Left ventricle myocardium superior (tissue), 1 donor: ENCODE results near the gene BMPR1A. TPM values are rescaled to one million over a fixed set of nuclear protein-coding genes. Genes with fewer than 3 reads are reported as not detected.
A peak's percentile ranks its signal among the peaks of the same experiment; 100 is the strongest.
"Not testable (repeated sequence)": the region's sequence is repeated elsewhere in the genome, so short reads cannot be mapped to it uniquely, and the experiment has no call there.

Source experiments
- ATAC-seq: fragments of 200-7000 bp; cut with Tn5 transposase; one replicate; pipeline ENCODE4 v1.9.1; 2020; ENCODE audit warnings: mild to moderate bottlenecking, moderate library complexity
- DNase-seq: peaks from one replicate; pipeline ENCODE4 v3.0.0-alpha.2; 2020
- intact Hi-C: fragments of 100-400 bp; cut with micrococcal nuclease; formaldehyde crosslinking; loops from one replicate; pipeline ENCODE4 v1.11.0; 2022
- total RNA-seq: library from RNA; stranded (reverse); fragmentation: NEBNext Ultra II Directional; extraction: Animal tissue kit (Norgen Biotek cat#: 25700); gene quantifications from one replicate; pipeline ENCODE4 v1.2.1, GENCODE V29; 2021
- donor health status: DM: no; HTN: yes; CAD: no; lungs with severe emphysema.

The BMPR1A gene
- total RNA-seq, 1 donor from 2014 or later, result 48.4 TPM

DNA sequence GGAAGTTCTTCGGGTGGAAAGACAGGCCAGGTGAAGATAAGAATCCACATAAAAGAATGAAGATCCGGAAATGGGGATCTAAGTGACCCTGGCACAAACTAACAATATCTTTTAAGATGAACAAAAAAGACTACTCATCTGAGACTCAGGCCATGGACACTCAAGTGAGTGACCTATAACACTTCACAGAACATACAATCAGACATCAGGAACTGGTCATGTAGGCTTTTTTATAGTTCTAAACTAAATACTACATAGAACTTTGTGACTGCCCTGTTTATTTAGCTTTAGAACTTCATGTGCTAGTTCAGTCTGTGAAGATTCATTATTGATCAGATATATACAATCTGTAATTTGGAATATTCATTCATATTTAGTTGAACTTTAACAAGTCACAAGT lies 148.2 kb downstream of the BMPR1A start:
- DNase-seq, result no peak
- intact Hi-C loops, result no loop called here
- ATAC-seq, result no peak

DNA sequence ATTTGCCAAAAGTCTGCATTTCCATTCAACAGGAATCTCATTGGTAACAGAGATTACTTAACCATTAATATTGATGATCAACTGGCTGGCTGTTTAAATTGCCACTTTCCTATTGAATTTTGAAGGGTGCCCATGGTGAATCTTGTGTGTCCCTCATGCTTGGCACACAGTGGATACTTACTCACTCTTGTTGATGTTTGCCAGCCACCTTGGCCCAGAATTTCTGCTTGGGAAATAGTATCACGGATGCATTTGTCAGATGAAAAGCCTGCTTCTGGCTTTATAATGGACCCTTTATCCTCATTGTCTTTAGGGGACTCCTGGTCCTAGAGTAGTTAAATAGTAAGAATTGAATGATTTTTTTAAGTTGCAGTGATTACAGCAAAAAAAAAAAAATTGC lies 149.0 kb downstream of the BMPR1A start:
- intact Hi-C loops, result no loop called here
- DNase-seq, result no peak
- no peak for ATAC-seq

GRCh38 chr10:86914734-86915133 lies 158.3 kb downstream of the BMPR1A start:
- intact Hi-C loops, result no loop called here
- ATAC-seq (no peak), DNase-seq (no peak)

- ATAC-seq (peak; percentile 58), DNase-seq (no peak)
Observed at GRCh38 chr10:86918022-86918471, 161.6 kb downstream of the BMPR1A start.

GRCh38 chr10:86922553-86922961 lies 166.1 kb downstream of the BMPR1A start:
- DNase-seq (no peak), ATAC-seq (no peak)
- intact Hi-C loops, result no loop called here

More at GRCh38 chr10:86918022-86918471, 161.6 kb downstream of the BMPR1A start:
- intact Hi-C loops, result no loop called here

DNA sequence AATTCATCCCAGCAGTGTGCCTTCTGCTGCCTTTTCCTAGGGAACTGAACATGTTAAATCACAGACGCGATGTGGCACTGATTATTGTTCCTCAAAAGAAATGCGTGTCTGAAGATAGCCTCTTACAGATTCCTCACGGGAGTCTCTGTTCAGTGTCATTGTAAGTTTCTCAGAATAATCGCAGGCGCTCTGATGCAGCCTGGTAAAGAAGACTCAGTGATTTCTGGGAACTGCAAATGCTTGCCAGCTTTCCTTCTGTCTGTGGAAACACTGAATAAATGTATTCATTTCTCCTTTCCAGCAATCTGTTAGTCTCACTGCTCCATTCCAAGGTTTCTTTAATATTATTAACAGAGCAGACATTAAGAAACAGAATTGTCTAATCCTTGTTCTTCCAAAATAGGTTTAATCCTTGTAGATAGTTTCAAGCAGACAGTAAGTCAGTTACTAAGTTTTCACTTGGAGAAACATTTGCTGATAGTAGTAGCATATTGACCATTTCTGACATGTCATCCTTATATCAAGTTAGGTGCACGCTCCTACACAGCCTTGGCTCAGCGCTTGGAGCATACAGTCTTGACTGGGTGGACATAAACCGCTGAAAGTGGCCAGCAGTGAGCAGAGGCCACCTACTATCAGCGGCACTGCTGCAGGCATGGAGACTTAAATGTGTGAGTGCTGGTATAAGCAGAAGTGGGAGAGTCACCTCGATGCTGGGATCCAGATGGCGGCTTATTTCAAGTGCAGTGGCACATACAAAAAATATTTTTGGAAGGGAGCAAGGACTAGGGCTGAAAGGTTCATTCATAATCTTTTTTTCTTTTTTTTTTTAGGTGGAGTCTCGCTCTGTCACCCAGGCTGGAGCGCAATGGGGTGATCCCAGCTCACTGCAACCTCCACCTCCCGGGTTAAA lies 173.3 kb downstream of the BMPR1A start:
- DNase-seq (no peak), ATAC-seq (peak; percentile 16)
- intact Hi-C loops, result no loop called here

DNA sequence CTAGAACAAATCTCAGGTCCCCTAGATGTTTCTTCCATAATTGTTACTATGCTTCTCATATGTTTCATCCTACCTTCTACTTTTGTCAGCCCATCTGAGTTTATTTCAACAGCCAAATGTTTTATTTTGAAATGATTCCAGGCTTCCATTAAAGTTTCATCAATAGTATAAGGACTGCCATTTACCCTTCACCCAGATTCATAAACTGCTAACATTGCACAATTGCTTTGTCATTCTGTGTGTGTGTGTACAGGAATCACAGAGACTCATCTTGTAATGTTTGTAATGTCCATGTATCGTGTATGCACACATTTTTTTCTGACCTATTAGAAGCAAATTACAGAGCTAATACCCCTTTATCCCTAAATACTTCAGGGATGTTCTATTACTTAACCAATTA lies 175.5 kb downstream of the BMPR1A start:
- no peak for DNase-seq
- intact Hi-C loops, result no loop called here
- no peak for ATAC-seq

GRCh38 chr10:86932674-86933073 lies 176.3 kb downstream of the BMPR1A start:
- no peak for ATAC-seq
- intact Hi-C loops, result no loop called here
- no peak for DNase-seq

GRCh38 chr10:86934162-86934711 lies 177.8 kb downstream of the BMPR1A start:
- intact Hi-C loops, DNase-seq, ATAC-seq: not testable (repeated sequence)

DNA sequence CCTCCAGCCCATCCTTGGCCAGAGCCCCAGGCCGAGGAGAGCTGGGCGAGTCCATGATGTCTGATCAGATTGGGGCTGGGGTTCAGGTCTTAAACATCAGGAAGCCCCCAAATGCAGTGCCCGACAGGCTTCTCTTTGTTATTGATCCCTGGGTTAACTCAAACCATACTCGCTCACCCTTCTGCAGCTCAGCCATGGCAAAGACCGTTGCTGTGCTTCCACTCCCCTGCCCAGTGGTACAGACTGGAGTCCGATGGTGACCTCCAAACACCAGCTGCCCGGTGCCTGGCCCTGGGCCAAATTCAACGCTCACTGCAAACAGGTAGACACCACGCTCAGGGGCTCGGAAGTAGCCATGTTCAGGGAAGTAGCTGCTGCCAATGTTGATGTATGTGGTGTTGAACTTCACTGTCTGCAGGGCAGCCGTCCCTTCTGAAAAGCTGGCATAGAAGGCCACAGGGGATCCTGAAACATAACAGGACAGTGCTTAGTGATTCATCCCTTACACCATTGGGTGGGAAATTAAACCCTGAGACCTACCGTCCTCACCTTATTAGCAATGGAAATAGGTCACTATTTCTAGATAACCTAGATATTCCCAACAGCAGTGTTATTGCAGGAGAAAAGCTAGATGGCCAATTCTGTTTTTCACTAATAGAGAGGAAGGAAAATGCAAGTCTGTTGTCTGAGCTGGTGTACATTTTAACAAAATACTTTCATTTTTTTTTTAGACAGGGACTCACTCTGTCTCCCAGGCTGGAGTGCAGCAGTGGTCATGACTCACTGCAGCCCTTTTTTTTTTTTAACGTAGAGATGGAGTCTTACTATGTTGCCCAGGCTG lies 180.5 kb downstream of the BMPR1A start:
- no peak for ATAC-seq
- no peak for DNase-seq
- intact Hi-C loops, result no loop called here

DNA sequence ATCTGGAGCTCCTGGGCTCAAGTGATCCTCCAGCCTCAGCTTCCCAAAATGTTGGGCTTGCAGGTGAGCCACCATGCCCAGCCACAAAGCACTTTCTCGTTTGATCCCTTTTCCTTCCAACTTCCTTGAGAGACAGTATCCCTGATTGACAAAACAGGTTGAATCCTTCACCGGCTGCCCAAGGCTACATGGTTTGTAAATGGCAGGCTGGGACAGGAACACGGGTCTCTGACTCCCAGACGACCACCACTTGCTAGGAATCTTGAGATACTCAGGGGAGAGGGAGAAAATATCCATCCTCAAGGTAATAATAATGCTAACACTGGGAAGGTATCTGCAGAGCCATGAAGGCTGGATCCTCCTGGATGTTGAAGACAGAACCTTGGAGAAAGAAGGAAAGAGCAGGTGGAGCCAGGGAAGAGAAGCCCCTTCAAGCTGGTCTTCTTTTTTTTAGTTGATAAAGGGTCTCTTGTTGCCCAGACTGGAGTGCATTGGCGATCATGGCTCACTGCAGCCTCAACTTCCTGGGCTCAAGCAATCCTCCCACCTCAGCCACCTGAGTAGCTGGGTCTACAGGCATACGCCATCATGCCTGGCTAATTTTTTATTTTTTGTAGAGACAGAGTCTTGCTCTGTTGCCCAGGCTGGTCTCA lies 181.2 kb downstream of the BMPR1A start:
- DNase-seq (no peak), ATAC-seq (no peak)
- intact Hi-C loops, result no loop called here

- ATAC-seq (no peak), DNase-seq (no peak)
- intact Hi-C loops, result no loop called here
Observed at GRCh38 chr10:86938260-86938659, 181.8 kb downstream of the BMPR1A start.

DNA sequence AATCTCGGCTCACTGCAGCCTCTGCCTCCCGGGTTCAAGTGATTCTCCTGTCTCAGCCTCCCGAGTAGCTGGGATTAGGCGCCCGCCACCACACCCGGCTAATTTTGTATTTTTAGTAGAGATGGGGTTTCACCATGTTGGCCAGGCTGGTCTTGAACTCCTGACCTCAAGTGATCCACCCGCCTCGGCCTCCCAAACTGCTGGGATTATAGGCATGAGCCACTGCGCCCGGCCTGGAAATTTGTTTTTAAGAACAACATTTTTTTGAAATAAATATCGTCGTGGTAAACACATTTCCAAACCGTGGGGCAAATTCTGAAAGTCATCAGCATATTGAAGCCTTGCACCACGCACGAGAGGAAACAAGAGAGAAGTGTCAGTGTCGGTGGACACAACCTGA lies 183.7 kb downstream of the BMPR1A start:
- ATAC-seq, DNase-seq, intact Hi-C loops: not testable (repeated sequence)

- DNase-seq (no peak), ATAC-seq (no peak)
- intact Hi-C loops, result no loop called here
Observed at GRCh38 chr10:86940677-86941076, 184.3 kb downstream of the BMPR1A start.

DNA sequence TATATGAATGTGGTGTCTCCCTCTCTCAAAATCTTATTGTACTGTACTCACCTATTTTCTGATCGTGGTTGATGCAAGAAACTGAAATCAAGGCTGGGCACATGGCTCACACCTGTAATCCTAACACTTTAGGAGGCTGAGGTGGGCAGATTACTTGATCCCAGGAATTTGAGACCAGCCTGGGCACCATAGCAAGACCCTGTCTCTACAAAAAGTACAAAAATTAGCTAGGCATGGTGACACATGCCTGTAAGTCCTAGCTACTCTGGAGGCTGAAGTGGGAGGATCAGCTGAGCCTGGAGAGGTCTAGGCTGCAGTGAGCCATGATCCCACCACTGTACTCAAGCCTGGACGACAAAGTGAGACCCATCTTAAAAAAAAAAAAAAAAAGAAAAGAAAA lies 185.0 kb downstream of the BMPR1A start:
- DNase-seq (no peak), ATAC-seq (no peak)
- intact Hi-C loops, result no loop called here

DNA sequence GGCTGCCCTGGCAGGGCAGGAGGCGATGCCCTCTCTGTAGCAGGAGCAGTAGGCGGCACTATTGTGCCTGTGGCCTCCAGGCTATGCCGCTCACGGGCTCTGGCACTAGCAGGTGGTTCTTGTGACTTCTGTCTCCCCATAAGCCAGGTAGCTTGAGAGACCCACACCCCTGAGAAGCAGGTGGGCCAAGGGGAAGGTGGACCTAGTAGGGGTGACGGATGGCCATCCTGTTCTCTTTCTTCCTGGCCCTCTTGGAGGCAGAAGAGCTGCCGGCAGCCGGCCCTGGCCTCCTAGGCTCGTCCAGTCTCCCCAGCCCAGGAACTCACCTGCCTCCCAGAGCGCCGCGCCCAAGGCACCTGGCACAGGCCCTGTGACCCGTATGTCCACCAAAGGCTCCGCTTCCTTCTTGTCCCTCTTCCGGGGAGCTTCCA lies 185.6 kb downstream of the BMPR1A start:
- ATAC-seq (no peak), DNase-seq (no peak)
- intact Hi-C loops, result no loop called here

DNA sequence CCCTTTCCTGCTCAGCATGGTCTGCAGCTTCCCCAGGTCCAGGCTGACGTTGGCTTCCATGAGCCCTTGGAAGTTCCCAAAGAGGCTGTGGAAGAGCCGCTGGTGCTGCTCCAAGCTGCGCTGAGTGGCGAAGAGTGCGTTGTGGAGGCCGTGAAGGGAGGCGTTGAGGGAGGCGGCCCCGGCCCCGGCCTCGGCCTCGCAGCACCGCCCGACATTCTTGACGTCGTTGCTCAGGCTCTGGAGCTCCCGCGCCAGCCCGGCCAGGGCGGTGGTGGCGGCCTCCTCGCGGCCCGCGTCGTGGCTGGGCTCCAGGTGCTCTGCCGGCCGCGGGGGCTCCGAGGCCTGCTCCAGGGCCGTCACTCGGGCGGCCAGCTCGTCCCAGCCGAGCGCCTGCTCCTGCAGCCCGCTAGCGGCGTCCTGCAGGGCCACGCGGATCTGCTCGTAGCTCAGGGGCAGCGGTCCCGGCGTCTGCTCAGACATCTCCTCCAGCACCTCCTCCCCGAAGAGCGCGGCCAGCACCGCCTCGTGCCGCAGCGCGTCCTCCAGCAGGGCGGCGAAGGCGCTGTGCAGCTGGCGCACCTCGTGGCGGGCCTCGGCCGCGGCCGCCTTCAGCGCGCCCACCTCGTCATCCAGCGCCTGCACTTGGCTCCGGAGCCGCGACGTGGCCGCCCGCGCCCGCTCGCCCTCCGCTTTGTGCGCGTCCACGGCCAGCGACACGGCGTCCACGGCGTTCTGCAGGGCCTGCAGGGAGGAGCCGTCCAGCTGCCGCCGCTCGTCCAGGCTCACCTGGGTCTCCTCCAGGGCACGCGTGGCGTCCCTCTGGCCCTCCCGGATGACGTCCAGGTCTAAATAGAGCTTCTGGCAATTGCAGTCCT lies 186.3 kb downstream of the BMPR1A start:
- ATAC-seq (peak; percentile 7), DNase-seq (peak; percentile 58)
- intact Hi-C loops, result no loop called here

GRCh38 chr10:86943316-86944030 lies 187.1 kb downstream of the BMPR1A start:
- intact Hi-C loops, result no loop called here
- ATAC-seq, result no peak
- DNase-seq, result no peak
